Hepatocyte (in vitro differentiated cells): ENCODE results near the gene INO80.

ENCODE experiments used
- EZH2 ChIP-seq: fragments of 200-600 bp; sonication (generic); IDR thresholded peaks from 2 replicates; pipeline ENCODE4 v1.6.1; 2016; ENCODE audit warnings: antibody characterized with exemption, mild to moderate bottlenecking, borderline replicate concordance
- TF ChIP-seq, protein P1 (sequence below): fragments of 200-600 bp; sonication (generic); IDR thresholded peaks from 2 replicates; pipeline ENCODE4 v1.5.1; 2016; ENCODE audit warnings: antibody characterized with exemption, mild to moderate bottlenecking; ENCODE audit not compliant: poor library complexity

DNA sequence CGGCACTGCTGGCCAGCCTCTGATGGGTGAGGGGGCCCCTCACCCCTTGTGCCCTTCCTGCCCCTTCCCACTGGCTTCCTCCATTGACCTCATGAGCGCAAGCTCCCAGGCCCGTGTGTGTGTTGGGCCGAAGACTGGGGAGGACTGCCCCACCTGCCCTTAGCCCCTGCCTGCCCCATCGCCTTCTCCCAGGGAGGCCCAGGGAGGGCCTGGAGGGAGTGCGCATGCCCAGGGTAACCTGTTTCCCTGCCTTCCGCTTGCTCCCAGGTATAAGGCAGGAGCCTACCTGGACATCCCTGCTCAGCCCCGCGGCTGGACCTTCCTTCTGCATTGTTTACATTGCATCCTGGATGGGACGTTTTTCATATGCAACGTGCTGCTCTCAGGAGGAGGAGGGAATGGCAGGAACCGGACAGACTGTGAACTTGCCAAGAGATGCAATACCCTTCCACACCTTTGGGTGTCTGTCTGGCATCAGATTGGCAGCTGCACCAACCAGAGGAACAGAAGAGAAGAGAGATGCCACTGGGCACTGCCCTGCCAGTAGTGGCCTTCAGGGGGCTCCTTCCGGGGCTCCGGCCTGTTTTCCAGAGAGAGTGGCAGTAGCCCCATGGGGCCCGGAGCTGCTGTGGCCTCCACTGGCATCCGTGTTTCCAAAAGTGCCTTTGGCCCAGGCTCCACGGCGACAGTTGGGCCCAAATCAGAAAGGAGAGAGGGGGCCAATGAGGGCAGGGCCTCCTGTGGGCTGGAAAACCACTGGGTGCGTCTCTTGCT, 178.1 kb downstream of the INO80 start:
- TF ChIP-seq, protein P1, sequence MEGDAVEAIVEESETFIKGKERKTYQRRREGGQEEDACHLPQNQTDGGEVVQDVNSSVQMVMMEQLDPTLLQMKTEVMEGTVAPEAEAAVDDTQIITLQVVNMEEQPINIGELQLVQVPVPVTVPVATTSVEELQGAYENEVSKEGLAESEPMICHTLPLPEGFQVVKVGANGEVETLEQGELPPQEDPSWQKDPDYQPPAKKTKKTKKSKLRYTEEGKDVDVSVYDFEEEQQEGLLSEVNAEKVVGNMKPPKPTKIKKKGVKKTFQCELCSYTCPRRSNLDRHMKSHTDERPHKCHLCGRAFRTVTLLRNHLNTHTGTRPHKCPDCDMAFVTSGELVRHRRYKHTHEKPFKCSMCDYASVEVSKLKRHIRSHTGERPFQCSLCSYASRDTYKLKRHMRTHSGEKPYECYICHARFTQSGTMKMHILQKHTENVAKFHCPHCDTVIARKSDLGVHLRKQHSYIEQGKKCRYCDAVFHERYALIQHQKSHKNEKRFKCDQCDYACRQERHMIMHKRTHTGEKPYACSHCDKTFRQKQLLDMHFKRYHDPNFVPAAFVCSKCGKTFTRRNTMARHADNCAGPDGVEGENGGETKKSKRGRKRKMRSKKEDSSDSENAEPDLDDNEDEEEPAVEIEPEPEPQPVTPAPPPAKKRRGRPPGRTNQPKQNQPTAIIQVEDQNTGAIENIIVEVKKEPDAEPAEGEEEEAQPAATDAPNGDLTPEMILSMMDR, result no peak
- TF ChIP-seq EZH2, result no peak
